ENCODE data around the gene GRIP2. TPM values are rescaled to one million over a fixed set of nuclear protein-coding genes. Genes with fewer than 3 reads are reported as not detected.

The GRIP2 gene
- total and polyA plus RNA-seq, 9 of the 15 experiments (the other 6 are each of a cell fraction or from before 2014, with no cell fraction given) = 0.01 TPM; not detected in 7

GRCh38 chr3:14497321-14497720, 42.8 kb downstream of the GRIP2 start:
- peak overlapping the region; percentile 39 for H3K4me2 ChIP-seq (ENCODE audit: insufficient read depth, low read length)
- intact Hi-C loops (cut with micrococcal nuclease) = loop anchor here (2.0 to 10.0 kb wide), 2 partner anchors 295 to 603 kb away; no protein-coding TSS in a partner anchor
- H3K9me1 ChIP-seq (ENCODE audit: control insufficient read depth, insufficient read depth, low read length) = no peaks in the 10 kb centered on the region
- no peaks in the 10 kb centered on the region for H3K9me3 ChIP-seq (replicated peaks; ENCODE audit: control insufficient read depth, insufficient read depth, low read depth, low read length)
- in situ Hi-C loops (cut with MboI) = no loop called here
- DNase-seq (ENCODE audit: extremely low read depth in 1 of 4, low spot score in 3 of 4) = peak in 2 of 4 experiments; percentile 42 to 56
- no peak overlapping the region for H3K27ac ChIP-seq (ENCODE audit: extremely low read depth, low read depth, low read length)
- ChIA-PET CTCF (ENCODE audit: low intra/inter-chr PET ratio) (no interaction called here), POLR2A (no interaction called here)
- peaks cover 0 to 12% of the 10 kb centered on the region in 2 experiments; a peak in 2 of 5 replicates for H3K4me1 ChIP-seq (replicated peaks in 1 of 2; ENCODE audit: control insufficient read depth in 2 of 2, insufficient read depth in 2 of 2, low read length in 2 of 2)
- H4K20me1 ChIP-seq (replicated peaks; ENCODE audit: control insufficient read depth, insufficient read depth, low read length) = no peaks in the 10 kb centered on the region; the same call in 1 of the 2 replicates
- FAIRE-seq = no peak
- H3K9ac ChIP-seq (ENCODE audit: insufficient read depth in 1 of 2, low read depth in 2 of 2, low read length in 2 of 2) = peak overlapping the region in 1 of 2 experiments; percentile 53; a peak in 2 of 4 replicates
- 11% methylated on average over 10 of the region's 10 CpGs for WGBS (ENCODE audit: insufficient coverage, low coverage, missing lambda C conversion rate)
- H3K79me2 ChIP-seq (ENCODE audit: control insufficient read depth, insufficient read depth, low read length) = no peaks in the 10 kb centered on the region
- BruUV-seq (replicated peaks) = no TSS peak
- no peaks in the 10 kb centered on the region for H3K36me3 ChIP-seq (ENCODE audit: control insufficient read depth, insufficient read depth, low read length)
- no peak overlapping the region for H3K4me3 ChIP-seq
- H3K27me3 ChIP-seq (ENCODE audit: control insufficient read depth in 2 of 2, insufficient read depth in 2 of 2, low read length in 2 of 2) = peaks cover 0 to 14% of the 10 kb centered on the region in 2 experiments; a peak in 2 of 5 replicates
- ATAC-seq = peak; percentile 80
- H2AFZ ChIP-seq (ENCODE audit: low read depth, low read length) = peak overlapping the region; percentile 34; the same call in 1 of the 2 replicates
- TF ChIP-seq ZNF436 (CRISPR knock-in tag; IDR thresholded peaks at IDR 0.05) (no peak), ZNF518B (CRISPR knock-in tag; IDR thresholded peaks at IDR 0.05) (no peak), CTCF (IDR thresholded peaks at IDR 0.05 in 2 of 3, conservative IDR thresholded peaks at IDR 0.05 in 1 of 3; ENCODE audit: insufficient read depth in 2 of 3, low read depth in 1 of 3, low read length in 3 of 3) (peak; percentile 35 to 53 (median 48); a peak in 5 of 6 replicates), ATF7 (IDR thresholded peaks at IDR 0.05) (peak; percentile 23; the same call in 1 of the 2 replicates), STAG1 (CRISPR knock-in tag; IDR thresholded peaks at IDR 0.05; ENCODE audit: borderline replicate concordance) (0 out of 2 replicates have a peak, but pooled peaks have one; percentile 41), POLR2AphosphoS2 (IDR thresholded peaks at IDR 0.05; ENCODE audit: low read length) (no peak), REST (IDR thresholded peaks at IDR 0.05; ENCODE audit: borderline replicate concordance) (peak; percentile 33; the same call in 1 of the 2 replicates), REST (CRISPR knock-in tag; IDR thresholded peaks at IDR 0.05; ENCODE audit: low read depth) (no peak)

All from K562 (cell line).